Measurements from ENCODE around the gene FLVCR2. TPM values are rescaled to one million over a fixed set of nuclear protein-coding genes. Genes with fewer than 3 reads are reported as not detected.
A peak's percentile ranks its signal among the peaks of the same experiment; 100 is the strongest.

FLVCR2 gene
- total RNA-seq, 1 donor from 2014 or later = 50.6 TPM

- no peak for DNase-seq (ENCODE audit: low spot score)
- no peak for TF ChIP-seq CTCF (IDR thresholded peaks at IDR 0.05; ENCODE audit: unreplicated experiment)
- Mint-ChIP-seq H3K27ac (ENCODE audit: unreplicated experiment) (no peak overlapping the region), H3K9me3 (ENCODE audit: unreplicated experiment) (no peaks in the 10 kb centered on the region), H3K4me3 (ENCODE audit: unreplicated experiment) (no peak overlapping the region), H3K36me3 (ENCODE audit: low read depth, unreplicated experiment) (peaks cover 44% of the 10 kb centered on the region), H3K4me1 (ENCODE audit: unreplicated experiment) (peaks cover 18% of the 10 kb centered on the region), H3K27me3 (ENCODE audit: unreplicated experiment) (peaks cover 4% of the 10 kb centered on the region)
Observed at GRCh38 chr14:75615200-75615599, 36.8 kb downstream of the FLVCR2 start.

GRCh38 chr14:75619548-75619947, 41.1 kb downstream of the FLVCR2 start:
- Mint-ChIP-seq H3K4me3 (ENCODE audit: unreplicated experiment) (peak overlapping the region; percentile 6), H3K36me3 (ENCODE audit: low read depth, unreplicated experiment) (peaks cover 18% of the 10 kb centered on the region), H3K27ac (ENCODE audit: unreplicated experiment) (no peak overlapping the region), H3K27me3 (ENCODE audit: unreplicated experiment) (peaks cover 2% of the 10 kb centered on the region), H3K4me1 (ENCODE audit: unreplicated experiment) (peaks cover 13% of the 10 kb centered on the region), H3K9me3 (ENCODE audit: unreplicated experiment) (no peaks in the 10 kb centered on the region)
- no peak for DNase-seq (ENCODE audit: low spot score)
- no peak for TF ChIP-seq CTCF (IDR thresholded peaks at IDR 0.05; ENCODE audit: unreplicated experiment)

- no peak for TF ChIP-seq CTCF (IDR thresholded peaks at IDR 0.05; ENCODE audit: unreplicated experiment)
- Mint-ChIP-seq H3K27ac (ENCODE audit: unreplicated experiment) (no peak overlapping the region), H3K9me3 (ENCODE audit: unreplicated experiment) (no peaks in the 10 kb centered on the region), H3K27me3 (ENCODE audit: unreplicated experiment) (no peaks in the 10 kb centered on the region), H3K4me3 (ENCODE audit: unreplicated experiment) (no peak overlapping the region), H3K36me3 (ENCODE audit: low read depth, unreplicated experiment) (peaks cover 28% of the 10 kb centered on the region), H3K4me1 (ENCODE audit: unreplicated experiment) (peaks cover 5% of the 10 kb centered on the region)
- DNase-seq (ENCODE audit: low spot score) = no peak
Observed at GRCh38 chr14:75625034-75625433, 46.6 kb downstream of the FLVCR2 start.

GRCh38 chr14:75626396-75626795, 48.0 kb downstream of the FLVCR2 start:
- no peaks in the 10 kb centered on the region for H3K9me3 Mint-ChIP-seq (ENCODE audit: unreplicated experiment)

GRCh38 chr14:75626863-75627262, 48.4 kb downstream of the FLVCR2 start:
- no peak overlapping the region for H3K27ac Mint-ChIP-seq (ENCODE audit: unreplicated experiment)
- H3K4me1 Mint-ChIP-seq (ENCODE audit: unreplicated experiment) = peaks cover 2% of the 10 kb centered on the region
- DNase-seq (ENCODE audit: low spot score) = no peak
- no peak overlapping the region for H3K4me3 Mint-ChIP-seq (ENCODE audit: unreplicated experiment)
- TF ChIP-seq CTCF (IDR thresholded peaks at IDR 0.05; ENCODE audit: unreplicated experiment) = no peak
- no peaks in the 10 kb centered on the region for H3K27me3 Mint-ChIP-seq (ENCODE audit: unreplicated experiment)
- H3K9me3 Mint-ChIP-seq (ENCODE audit: unreplicated experiment) = no peaks in the 10 kb centered on the region
- peaks cover 28% of the 10 kb centered on the region for H3K36me3 Mint-ChIP-seq (ENCODE audit: low read depth, unreplicated experiment)

More at GRCh38 chr14:75626396-75626795, 48.0 kb downstream of the FLVCR2 start:
- H3K4me1 Mint-ChIP-seq (ENCODE audit: unreplicated experiment) = peaks cover 2% of the 10 kb centered on the region
- peaks cover 28% of the 10 kb centered on the region for H3K36me3 Mint-ChIP-seq (ENCODE audit: low read depth, unreplicated experiment)
- DNase-seq (ENCODE audit: low spot score) = no peak
- H3K4me3 Mint-ChIP-seq (ENCODE audit: unreplicated experiment) = peak overlapping the region; percentile 33
- H3K27ac Mint-ChIP-seq (ENCODE audit: unreplicated experiment) = no peak overlapping the region
- H3K27me3 Mint-ChIP-seq (ENCODE audit: unreplicated experiment) = no peaks in the 10 kb centered on the region
- no peak for TF ChIP-seq CTCF (IDR thresholded peaks at IDR 0.05; ENCODE audit: unreplicated experiment)
